GM21619 (cell line): ENCODE measurements around the gene ZNF219.
"Not testable (repeated sequence)": the region's sequence is repeated elsewhere in the genome, so short reads cannot be mapped to it uniquely, and the experiment has no call there.

Source experiments
- ATAC-seq: cut with Tn5 transposase; IDR thresholded peaks from one replicate; pipeline ENCODE4 v1.9.1; 2021; ENCODE audit not compliant: unreplicated experiment

The ZNF219 gene

DNA sequence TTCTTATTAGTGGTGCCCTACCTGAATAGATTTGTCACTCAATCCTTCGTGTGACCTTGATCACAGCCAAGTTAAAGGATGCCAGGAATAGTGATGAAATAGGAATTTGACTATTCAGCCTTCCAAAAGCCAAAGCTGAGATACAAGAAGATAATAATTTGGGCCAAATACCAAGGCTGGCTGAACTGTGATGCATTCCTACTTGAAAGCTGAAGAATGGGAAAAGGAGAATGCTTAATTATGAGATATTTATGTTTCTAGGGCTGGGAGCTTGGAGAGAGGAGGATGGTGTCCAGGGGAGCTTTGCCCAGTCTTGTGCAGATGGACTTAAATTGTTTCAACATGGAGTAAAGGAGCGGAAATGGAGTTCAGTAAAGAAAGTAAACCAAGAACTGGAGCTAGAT lies 51.1 kb downstream of the ZNF219 start:
- no peak for ATAC-seq

GRCh38 chr14:21043974-21044618 lies 54.4 kb downstream of the ZNF219 start:
- ATAC-seq, result no peak

DNA sequence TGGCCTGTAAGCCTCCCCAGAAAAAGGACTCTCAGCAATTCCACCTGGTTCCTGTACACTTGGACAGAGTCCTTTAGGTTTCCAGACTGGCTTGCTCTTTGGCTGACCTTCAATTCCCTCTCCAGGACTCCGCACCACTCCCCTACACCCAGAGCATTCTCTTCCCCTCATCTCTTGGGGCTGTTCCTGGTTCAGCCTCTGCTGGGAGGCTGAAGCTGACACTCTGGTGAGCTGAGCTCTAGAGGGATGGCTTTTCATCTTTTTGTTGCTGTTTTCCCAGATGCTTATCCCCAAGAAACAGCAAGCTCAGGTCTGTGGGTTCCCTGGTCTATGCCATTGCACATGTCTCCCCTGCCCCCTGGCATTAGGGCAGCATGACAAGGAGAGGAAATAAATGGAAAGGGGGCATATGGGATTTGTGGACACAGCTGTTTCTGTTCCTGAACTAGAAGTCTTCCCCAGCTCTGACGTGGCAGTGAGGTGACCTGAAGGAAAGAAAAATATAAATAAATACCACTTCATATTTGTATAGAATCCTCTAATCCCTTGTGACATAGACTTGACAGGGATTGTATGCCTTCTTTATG lies 55.0 kb downstream of the ZNF219 start:
- no peak for ATAC-seq

DNA sequence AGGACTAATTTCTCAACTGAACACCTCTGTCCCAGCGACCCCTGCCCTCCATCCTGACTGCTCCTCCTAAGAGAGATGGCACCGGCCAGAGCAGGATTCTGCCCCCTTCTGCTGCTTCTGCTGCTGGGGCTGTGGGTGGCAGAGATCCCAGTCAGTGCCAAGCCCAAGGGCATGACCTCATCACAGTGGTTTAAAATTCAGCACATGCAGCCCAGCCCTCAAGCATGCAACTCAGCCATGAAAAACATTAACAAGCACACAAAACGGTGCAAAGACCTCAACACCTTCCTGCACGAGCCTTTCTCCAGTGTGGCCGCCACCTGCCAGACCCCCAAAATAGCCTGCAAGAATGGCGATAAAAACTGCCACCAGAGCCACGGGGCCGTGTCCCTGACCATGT lies 55.5 kb downstream of the ZNF219 start:
- ATAC-seq, result no peak

DNA sequence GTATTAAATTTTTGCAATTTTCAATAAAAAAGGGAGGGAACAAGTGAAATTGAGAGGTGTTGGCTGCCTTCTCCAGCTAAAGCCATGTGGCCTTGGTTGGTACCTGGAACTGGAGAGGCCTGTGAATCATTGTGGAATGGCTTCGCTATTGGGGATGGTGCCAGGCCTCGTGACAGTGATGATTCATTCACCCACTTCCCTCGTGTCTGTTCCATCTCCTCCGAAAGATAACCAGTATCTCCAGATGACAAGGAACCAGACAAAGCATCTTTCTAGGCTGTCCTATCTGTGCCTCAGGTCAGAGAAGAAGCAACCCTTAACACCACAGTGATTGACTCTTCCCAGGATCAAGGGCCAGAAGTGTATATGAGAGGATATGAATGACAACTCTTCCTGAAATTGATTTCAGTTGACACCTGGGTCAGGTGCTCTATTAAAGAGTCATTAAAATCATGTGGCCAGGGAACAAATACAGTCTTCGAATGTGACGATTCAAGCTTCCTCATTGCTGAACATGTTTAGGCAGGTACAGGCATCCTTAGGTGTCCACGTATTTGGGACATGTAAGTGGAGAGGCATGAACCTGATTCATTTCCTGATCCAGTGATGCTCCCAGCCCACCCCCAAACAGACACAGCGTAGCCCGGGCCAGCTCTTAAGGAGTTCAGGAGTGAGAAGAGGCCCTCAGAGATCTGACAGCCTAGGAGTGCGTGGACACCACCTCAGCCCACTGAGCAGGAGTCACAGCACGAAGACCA lies 56.6 kb downstream of the ZNF219 start, which contains the start of gene RNASE7:
Gene RNASE7, plus strand, starts transcription at position 687 of the 758 bp plus-strand sequence. CDS start 631 bp downstream, outside the sequence.
- ATAC-seq, result no peak

DNA sequence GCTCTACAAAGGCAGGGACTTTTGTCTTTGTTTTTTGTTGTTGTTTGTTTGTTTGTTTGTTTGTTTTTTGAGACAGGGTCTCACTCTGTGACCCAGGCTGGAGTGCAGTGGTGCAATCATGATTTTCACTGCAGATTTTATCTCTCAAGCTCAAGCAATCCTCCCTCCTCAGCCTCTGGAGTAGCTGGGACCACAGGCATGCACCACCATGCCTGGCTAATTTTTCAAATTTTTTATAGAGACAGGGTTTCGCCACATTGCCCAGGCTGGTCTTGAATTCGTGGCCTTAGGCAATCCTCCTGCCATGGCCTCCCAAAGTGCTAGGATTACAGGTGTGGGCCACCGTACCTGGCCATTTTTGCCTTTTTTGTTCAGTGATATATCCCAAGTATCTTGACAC lies 57.5 kb downstream of the ZNF219 start:
- not testable (repeated sequence) for ATAC-seq

DNA sequence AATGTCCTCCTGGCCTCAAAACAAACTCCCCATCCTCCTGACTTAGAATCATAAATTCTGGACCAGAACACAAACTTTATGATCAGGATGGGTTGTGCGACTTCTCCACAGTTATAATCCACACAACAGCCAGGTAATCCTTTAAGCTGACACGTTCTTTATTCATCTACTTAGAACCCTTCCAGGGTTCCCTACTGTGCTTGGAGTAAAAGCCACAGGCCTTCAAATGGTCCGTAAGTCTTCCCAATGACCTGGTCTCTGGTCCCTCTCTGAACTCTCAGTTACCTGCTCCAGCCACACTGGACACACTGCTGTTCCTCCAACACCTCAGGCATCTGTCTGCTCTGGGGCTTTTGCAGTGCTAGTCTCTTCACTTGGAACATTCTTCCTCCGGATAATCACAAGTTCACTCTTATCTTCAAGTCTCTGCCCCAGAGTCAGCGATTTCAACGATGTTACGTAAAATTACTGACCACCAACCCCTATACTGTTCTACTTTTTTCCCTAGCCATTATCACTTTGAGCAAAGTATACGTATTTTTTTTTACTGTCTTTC lies 58.0 kb downstream of the ZNF219 start:
- no peak for ATAC-seq
